NCI-H1092 (cell line): ENCODE measurements around the gene AHRR.
"Not testable (repeated sequence)": the region's sequence is repeated elsewhere in the genome, so short reads cannot be mapped to it uniquely, and the experiment has no call there.

Experiments
- DNase-seq: peaks from one replicate; lab custom pipeline; 2025; lab: John Stamatoyannopoulos, UW

AHRR gene

GRCh38 chr5:305459-305858 lies 16.1 kb upstream of the AHRR start:
- no peak for DNase-seq

GRCh38 chr5:306011-306805 lies 15.3 kb upstream of the AHRR start:
- DNase-seq: no peak

GRCh38 chr5:307306-307705 lies 14.2 kb upstream of the AHRR start:
- DNase-seq: no peak

GRCh38 chr5:307794-308579 lies 13.5 kb upstream of the AHRR start:
- no peak for DNase-seq

DNA sequence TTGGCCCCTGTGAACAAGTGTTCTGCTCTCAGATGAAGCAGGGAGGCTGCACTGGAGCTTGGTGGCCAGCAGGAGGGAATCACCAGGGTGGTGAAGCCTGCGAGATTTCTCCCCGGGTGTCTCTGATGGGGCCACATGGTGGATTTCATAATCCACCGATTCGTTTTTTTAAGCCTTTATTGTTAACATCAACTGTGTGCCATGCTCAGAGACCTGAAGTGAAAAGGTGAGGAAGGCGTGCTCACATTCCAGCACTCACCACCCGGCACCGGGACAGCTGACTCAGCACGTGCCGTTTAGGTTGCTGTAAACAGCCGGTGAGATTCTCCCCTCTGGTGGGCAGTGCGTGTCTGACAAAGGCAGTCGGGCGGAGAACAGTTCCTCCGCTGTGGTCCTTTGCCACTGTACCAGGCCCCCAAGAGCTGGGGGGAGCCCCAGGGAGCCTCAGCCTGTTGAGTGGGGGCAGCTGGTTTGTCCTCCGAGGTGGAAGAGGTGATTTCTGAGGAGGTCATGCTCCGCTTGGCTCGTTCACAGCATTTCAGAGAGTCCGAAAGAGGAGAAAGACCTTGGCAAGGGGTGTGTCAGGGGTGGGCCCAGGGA lies 12.7 kb upstream of the AHRR start:
- no peak for DNase-seq

GRCh38 chr5:309831-310230 lies 11.7 kb upstream of the AHRR start:
- not testable (repeated sequence) for DNase-seq

GRCh38 chr5:310516-310915 lies 11.0 kb upstream of the AHRR start:
- DNase-seq: no peak

GRCh38 chr5:310941-311434 lies 10.5 kb upstream of the AHRR start:
- no peak for DNase-seq

- no peak for DNase-seq
Observed at GRCh38 chr5:311963-312362, 9.6 kb upstream of the AHRR start.

DNA sequence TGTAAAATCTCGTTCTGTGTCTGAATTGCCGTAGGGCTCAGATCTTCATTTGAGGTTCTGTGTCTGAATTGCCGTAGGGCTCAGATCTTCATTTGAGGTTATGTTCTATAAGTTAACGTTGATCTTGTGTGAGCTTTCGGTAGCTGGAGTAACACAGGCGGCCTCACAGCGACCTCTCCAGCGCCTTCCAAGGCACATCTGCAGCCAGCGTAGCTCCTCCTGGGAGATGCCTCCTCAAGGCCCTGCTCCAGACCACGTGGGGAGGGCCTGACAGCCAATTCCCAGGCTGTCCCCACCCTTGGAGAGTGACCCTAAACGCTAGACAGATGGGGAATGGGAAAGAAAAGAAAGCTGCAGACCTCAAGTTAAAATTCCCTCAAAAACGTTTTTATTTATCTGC lies 8.7 kb upstream of the AHRR start:
- DNase-seq: no peak

- no peak for DNase-seq
Observed at GRCh38 chr5:313265-313664, 8.2 kb upstream of the AHRR start.

DNA sequence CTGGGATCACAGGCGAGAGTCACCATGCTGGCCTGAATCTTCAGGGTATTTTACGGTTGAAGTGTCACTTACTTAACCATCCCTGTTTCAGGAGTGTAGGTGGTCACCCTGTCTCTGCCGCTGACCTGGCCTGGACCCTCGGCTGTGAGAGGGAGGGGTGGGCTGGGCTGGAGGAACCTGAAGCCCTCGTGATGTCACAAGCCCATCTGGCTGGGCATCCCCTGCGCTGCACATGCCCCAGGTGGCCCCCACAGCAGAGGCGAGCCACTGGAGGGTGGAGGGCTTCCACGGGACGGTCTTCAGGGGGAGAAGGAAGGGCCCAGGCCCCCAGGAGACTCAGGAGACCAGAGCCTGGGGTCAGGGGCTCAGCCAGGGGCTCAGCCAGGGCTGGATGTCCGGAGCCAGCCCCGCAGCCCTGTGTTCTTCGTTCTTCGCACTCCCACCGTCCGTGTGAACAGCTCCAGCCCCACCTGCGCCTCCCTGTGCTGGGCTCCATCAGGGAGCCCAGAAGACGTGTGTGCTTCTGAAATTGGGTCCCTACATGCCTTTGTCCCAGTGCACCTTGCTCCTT lies 7.6 kb upstream of the AHRR start:
- no peak for DNase-seq

- no peak for DNase-seq
Observed at GRCh38 chr5:314676-315487, 6.6 kb upstream of the AHRR start.

GRCh38 chr5:315488-316209 lies 5.9 kb upstream of the AHRR start:
- DNase-seq: no peak

GRCh38 chr5:316210-317085 lies 5.1 kb upstream of the AHRR start:
- no peak for DNase-seq

DNA sequence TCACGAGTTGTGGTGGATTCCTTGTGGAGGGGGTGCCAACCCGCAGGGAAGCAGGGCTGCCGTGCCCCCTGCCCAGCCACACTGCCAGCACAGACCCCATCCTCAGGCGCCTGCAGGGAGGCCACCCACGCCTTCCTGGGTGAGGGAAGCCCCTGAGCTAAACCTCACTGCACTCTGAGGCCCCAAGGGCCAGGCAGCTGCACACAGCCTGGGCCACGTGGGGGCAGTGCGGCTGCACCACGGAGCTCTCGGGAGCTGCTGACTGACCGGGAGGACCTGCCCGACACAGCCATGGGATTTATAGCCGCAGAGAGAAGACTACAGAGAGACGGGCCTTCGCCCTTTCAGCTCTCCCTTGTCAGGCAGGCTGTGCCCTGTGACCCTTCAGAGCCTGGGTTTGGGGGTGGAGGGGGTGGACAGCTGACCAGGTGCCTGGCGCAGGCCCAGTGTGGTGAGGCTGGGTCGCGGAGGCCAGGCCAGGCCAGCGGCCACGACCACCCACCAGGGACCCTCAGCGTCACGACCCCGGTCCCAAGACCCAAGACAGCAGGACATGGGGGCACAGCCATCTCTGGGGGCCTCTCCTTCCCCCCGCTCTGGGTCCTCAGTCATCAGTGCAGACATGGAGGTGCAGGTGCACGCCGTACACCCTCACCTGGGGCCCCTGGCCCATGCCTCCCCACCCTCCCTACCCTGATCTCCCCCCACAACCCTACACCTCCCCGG lies 4.3 kb upstream of the AHRR start:
- DNase-seq: peak; percentile 64

DNA sequence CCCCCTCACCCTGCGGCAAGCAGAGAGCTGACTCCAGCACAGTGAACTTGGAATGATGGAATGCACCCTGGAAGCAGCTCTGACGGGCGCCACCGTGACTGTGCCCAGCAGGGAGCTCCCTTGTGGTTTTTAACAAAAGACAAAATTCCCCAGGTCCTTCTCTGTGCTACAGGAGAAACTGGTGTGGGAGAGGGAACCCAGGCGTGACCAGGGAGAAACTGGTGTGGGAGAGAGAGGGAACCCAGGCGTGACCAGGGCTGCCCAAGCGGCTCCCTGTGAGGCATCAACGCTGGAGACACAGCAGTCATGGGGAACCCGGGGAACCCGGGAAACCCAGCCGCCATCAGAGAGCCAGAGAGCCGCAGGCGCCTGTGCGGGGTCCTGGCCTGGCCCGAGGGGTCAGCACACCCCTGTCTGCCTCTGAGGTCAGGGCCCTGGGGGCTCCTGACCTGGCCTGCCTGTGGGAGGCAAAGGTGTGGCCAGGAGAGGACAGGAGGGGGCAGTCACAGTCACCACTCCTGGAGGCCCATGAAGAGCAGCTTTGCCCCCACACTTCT lies 3.1 kb upstream of the AHRR start:
- DNase-seq: no peak

DNA sequence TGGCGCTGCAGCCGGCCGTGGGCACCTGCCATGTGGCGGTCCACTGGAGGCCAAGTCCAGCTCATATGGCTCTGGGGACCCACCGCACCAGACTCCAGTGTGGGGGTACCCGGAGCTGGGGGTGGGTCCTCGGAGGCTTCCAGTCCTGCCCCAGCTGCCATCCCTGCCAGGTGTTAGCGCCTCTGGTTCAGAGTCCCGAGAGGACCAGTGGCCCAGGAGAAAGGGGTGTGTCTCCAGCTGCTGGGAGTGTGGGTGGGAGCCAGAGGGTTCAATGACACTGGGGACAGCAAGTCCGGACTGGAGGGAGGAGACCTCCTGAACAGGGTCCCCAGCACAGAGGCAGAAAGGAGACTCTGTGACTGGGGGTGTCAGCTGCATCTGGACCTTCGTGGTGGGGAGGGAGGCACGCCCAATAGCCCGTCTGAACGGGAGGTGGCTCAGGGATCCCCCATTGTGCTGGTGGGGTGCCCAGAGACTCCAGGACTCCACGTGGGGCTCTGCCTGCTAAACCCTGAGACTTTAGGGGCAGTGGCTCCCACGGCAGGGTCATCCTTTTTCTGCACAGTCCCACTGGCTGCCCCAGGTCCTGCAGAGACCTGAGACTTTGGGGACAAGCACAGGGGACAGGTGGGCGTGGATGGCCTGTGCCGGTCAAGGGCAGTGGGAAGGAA lies 2.4 kb upstream of the AHRR start:
- no peak for DNase-seq
